ENCODE results near the gene DDN. TPM values are rescaled to one million over a fixed set of nuclear protein-coding genes. Genes with fewer than 3 reads are reported as not detected.

Gene DDN
- total and polyA plus RNA-seq, 10 of the 15 experiments (the other 5 are each of a cell fraction or from before 2014, with no cell fraction given), result 0.10 to 13.4 (median 3.7) TPM

DNA sequence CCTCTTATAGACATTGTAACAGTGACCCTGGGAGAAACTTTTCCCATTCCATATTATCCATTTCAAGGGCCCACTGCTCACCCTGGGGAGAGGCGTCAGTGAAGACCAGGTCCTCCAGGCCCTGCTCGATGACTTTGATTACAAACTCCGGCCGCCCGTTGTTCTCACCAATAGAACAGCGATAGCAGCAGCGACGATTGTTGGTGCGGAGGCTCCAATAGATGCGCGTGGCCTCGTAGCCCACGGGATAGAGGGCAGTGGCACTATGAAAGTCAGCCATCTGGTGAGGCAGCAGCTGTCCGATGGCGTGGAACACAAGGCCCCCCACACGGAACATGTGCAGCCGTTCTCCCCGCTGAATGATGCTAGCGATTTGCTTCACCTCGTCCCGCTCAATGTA, 26.9 kb upstream of the DDN start:
- RAD21 ChIA-PET (ENCODE audit: unreplicated experiment), result no interaction called here

GRCh38 chr12:49025463-49025862, 26.3 kb upstream of the DDN start:
- CTCF ChIA-PET, result interaction anchor here (0.8 to 1.1 kb wide), 2 partner anchors 18 to 37 kb away, joined by 3 read pairs; no protein-coding TSS in a partner anchor
- DNase-seq (ENCODE audit: low read depth, low spot score), result no peak
- Histone ChIP-seq H3K79me2 (ENCODE audit: control insufficient read depth, insufficient read depth, low read length) (no peaks in the 10 kb centered on the region), H3K9me3 (replicated peaks; ENCODE audit: control insufficient read depth, insufficient read depth, low read length) (no peaks in the 10 kb centered on the region), H3K4me1 (ENCODE audit: control insufficient read depth, insufficient read depth, low read length) (no peaks in the 10 kb centered on the region), H3K27ac (ENCODE audit: control insufficient read depth, insufficient read depth) (no peak overlapping the region), H3K36me3 (ENCODE audit: control insufficient read depth in 2 of 2, insufficient read depth in 2 of 2, low read length in 1 of 2) (peaks cover 23 to 24% of the 10 kb centered on the region in 2 experiments), H3K27me3 (replicated peaks in 1 of 2; ENCODE audit: control insufficient read depth in 2 of 2, insufficient read depth in 2 of 2, low read length in 1 of 2) (no peaks in the 10 kb centered on the region), H4K20me1 (ENCODE audit: control insufficient read depth, insufficient read depth) (no peaks in the 10 kb centered on the region), H3K4me3 (no peak overlapping the region), H3K9ac (ENCODE audit: control insufficient read depth, insufficient read depth, low read length) (no peak overlapping the region), H3K4me2 (ENCODE audit: control insufficient read depth, insufficient read depth) (no peak overlapping the region), H2AFZ (ENCODE audit: control insufficient read depth, low read depth, low read length) (no peak overlapping the region)
- no peak for FAIRE-seq
- POLR2A ChIA-PET, result no interaction called here
- no TSS peak for BruUV-seq (replicated peaks)
- ATAC-seq, result no peak
- SMC1A ChIA-PET (ENCODE audit: uncharacterized antibody, unreplicated experiment), result no interaction called here
- in situ Hi-C loops (cut with MboI), result no loop called here
- intact Hi-C loops (cut with micrococcal nuclease; ENCODE audit: unreplicated experiment), result no loop called here
- 86% methylated on average over 4 of the region's 4 CpGs for WGBS (ENCODE audit: insufficient coverage, insufficient replicate concordance, low lambda C conversion rate, missing lambda C conversion rate)
- RAD21 ChIA-PET (ENCODE audit: unreplicated experiment), result interaction anchor here (1.6 kb wide), 1 partner anchor 29 kb away, joined by 4 read pairs; no protein-coding TSS in a partner anchor
- TF ChIP-seq, protein P1, sequence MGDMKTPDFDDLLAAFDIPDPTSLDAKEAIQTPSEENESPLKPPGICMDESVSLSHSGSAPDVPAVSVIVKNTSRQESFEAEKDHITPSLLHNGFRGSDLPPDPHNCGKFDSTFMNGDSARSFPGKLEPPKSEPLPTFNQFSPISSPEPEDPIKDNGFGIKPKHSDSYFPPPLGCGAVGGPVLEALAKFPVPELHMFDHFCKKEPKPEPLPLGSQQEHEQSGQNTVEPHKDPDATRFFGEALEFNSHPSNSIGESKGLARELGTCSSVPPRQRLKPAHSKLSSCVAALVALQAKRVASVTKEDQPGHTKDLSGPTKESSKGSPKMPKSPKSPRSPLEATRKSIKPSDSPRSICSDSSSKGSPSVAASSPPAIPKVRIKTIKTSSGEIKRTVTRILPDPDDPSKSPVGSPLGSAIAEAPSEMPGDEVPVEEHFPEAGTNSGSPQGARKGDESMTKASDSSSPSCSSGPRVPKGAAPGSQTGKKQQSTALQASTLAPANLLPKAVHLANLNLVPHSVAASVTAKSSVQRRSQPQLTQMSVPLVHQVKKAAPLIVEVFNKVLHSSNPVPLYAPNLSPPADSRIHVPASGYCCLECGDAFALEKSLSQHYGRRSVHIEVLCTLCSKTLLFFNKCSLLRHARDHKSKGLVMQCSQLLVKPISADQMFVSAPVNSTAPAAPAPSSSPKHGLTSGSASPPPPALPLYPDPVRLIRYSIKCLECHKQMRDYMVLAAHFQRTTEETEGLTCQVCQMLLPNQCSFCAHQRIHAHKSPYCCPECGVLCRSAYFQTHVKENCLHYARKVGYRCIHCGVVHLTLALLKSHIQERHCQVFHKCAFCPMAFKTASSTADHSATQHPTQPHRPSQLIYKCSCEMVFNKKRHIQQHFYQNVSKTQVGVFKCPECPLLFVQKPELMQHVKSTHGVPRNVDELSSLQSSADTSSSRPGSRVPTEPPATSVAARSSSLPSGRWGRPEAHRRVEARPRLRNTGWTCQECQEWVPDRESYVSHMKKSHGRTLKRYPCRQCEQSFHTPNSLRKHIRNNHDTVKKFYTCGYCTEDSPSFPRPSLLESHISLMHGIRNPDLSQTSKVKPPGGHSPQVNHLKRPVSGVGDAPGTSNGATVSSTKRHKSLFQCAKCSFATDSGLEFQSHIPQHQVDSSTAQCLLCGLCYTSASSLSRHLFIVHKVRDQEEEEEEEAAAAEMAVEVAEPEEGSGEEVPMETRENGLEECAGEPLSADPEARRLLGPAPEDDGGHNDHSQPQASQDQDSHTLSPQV (IDR thresholded peaks at IDR 0.05), result no peak
- TF ChIP-seq RAD21 (IDR thresholded peaks at IDR 0.05; ENCODE audit: insufficient read depth, low read depth, low read length) (no peak), NRF1 (conservative IDR thresholded peaks at IDR 0.05; ENCODE audit: low read depth, low read length) (no peak), ATF3 (IDR thresholded peaks at IDR 0.05; ENCODE audit: borderline replicate concordance, extremely low read depth, low read depth, low read length) (no peak), ZBED1 (IDR thresholded peaks at IDR 0.05; ENCODE audit: borderline replicate concordance) (no peak), SREBF1 (IDR thresholded peaks at IDR 0.05; ENCODE audit: low read length) (no peak), RB1 (IDR thresholded peaks at IDR 0.05; ENCODE audit: borderline replicate concordance) (no peak)
- TF ChIP-seq, protein P2, sequence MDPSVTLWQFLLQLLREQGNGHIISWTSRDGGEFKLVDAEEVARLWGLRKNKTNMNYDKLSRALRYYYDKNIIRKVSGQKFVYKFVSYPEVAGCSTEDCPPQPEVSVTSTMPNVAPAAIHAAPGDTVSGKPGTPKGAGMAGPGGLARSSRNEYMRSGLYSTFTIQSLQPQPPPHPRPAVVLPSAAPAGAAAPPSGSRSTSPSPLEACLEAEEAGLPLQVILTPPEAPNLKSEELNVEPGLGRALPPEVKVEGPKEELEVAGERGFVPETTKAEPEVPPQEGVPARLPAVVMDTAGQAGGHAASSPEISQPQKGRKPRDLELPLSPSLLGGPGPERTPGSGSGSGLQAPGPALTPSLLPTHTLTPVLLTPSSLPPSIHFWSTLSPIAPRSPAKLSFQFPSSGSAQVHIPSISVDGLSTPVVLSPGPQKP (IDR thresholded peaks at IDR 0.05; ENCODE audit: low read depth, low read length), result no peak

More for the DNA sequence above, 26.9 kb upstream of the DDN start:
- CTCF ChIA-PET, result interaction anchor here (0.8 to 1.1 kb wide), 2 partner anchors 17 to 37 kb away, joined by 3 read pairs; no protein-coding TSS in a partner anchor
- Histone ChIP-seq H3K36me3 (ENCODE audit: control insufficient read depth in 2 of 2, insufficient read depth in 2 of 2, low read length in 1 of 2) (peaks cover 19 to 26% of the 10 kb centered on the region in 2 experiments), H3K9ac (ENCODE audit: control insufficient read depth, insufficient read depth, low read length) (no peak overlapping the region), H3K4me2 (ENCODE audit: control insufficient read depth, insufficient read depth) (no peak overlapping the region), H4K20me1 (ENCODE audit: control insufficient read depth, insufficient read depth) (no peaks in the 10 kb centered on the region), H2AFZ (ENCODE audit: control insufficient read depth, low read depth, low read length) (no peak overlapping the region), H3K4me3 (no peak overlapping the region), H3K9me3 (replicated peaks; ENCODE audit: control insufficient read depth, insufficient read depth, low read length) (no peaks in the 10 kb centered on the region), H3K79me2 (ENCODE audit: control insufficient read depth, insufficient read depth, low read length) (no peaks in the 10 kb centered on the region), H3K27ac (ENCODE audit: control insufficient read depth, insufficient read depth) (no peak overlapping the region), H3K27me3 (replicated peaks in 1 of 2; ENCODE audit: control insufficient read depth in 2 of 2, insufficient read depth in 2 of 2, low read length in 1 of 2) (no peaks in the 10 kb centered on the region), H3K4me1 (ENCODE audit: control insufficient read depth, insufficient read depth, low read length) (no peaks in the 10 kb centered on the region)
- BruUV-seq (replicated peaks), result no TSS peak
- intact Hi-C loops (cut with micrococcal nuclease; ENCODE audit: unreplicated experiment), result no loop called here
- DNase-seq (ENCODE audit: low read depth, low spot score) (no peak), ATAC-seq (no peak), FAIRE-seq (no peak)
- WGBS (ENCODE audit: insufficient coverage, insufficient replicate concordance, low lambda C conversion rate, missing lambda C conversion rate), result 95% methylated on average over 21 of the region's 21 CpGs
- SMC1A ChIA-PET (ENCODE audit: uncharacterized antibody, unreplicated experiment), result no interaction called here
- in situ Hi-C loops (cut with MboI), result no loop called here
- POLR2A ChIA-PET, result no interaction called here
- TF ChIP-seq NR2F1 (conservative IDR thresholded peaks at IDR 0.05) (no peak), POLR2A (IDR thresholded peaks at IDR 0.05; ENCODE audit: low read depth, low read length) (0 out of 2 replicates have a peak, but pooled peaks have one; percentile 26)

All from GM12878 (cell line).